Measurements from ENCODE around the gene SPESP1. TPM values are rescaled to one million over a fixed set of nuclear protein-coding genes. Genes with fewer than 3 reads are reported as not detected.

The SPESP1 gene
- total and polyA plus RNA-seq, 2 of the 8 experiments (the other 6 are each of a cell fraction or from before 2014, with no cell fraction given), result not detected

DNA sequence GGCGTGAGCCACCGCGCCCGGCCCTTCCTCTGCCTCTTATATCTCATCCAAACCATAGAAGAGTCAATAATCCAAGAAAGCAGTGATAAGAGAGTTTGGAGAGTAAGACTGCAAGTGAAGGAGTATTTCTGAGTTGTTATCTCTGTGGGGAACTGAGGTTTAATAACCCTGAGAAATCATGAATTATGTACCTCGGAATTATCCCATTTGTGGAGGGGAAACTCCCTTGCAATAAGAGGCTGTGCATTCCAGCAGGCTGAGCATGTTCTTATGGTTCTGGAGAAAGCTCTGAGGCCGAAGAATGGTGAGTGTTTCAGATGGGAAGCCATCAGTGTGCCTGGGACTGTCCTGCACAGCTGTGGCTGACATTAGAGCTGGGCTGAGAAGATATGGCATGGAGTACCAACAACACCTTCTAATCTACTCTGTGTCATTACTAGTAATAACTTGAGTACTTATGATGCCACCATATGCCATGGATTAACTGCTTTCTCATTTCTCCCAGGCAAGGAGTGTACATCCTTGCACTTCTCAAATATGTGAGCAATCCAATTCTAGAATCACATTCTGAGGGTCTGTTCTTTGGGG is 52.7 kb downstream of the SPESP1 start:
- no peak overlapping the region for H2BK120ac ChIP-seq (replicated peaks; ENCODE audit: low read depth, low read length)
- CTCF ChIA-PET (ENCODE audit: partially characterized antibody), result no interaction called here
- FAIRE-seq (no peak), DNase-seq (ENCODE audit: low read depth in 1 of 2, low spot score in 2 of 2) (no peak)
- TF ChIP-seq CBX5 (IDR thresholded peaks at IDR 0.05; ENCODE audit: low read depth, low read length) (no peak), NRF1 (IDR thresholded peaks at IDR 0.05; ENCODE audit: low read depth, low read length) (no peak)
- TF ChIP-seq, protein P1, sequence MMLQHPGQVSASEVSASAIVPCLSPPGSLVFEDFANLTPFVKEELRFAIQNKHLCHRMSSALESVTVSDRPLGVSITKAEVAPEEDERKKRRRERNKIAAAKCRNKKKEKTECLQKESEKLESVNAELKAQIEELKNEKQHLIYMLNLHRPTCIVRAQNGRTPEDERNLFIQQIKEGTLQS (IDR thresholded peaks at IDR 0.05; ENCODE audit: insufficient read depth, low read depth, low read length), result no peak
- no peak overlapping the region for H2AFZ ChIP-seq (ENCODE audit: low read length)
- no peak overlapping the region for H2BK20ac ChIP-seq (ENCODE audit: low read length)
- H4K5ac ChIP-seq (ENCODE audit: insufficient read length, low read depth, low read length), result no peak overlapping the region
- no peak overlapping the region for H2AK5ac ChIP-seq (ENCODE audit: low read depth, low read length)
- no peak overlapping the region for H3K14ac ChIP-seq (ENCODE audit: insufficient read length)
- H3K4ac ChIP-seq (replicated peaks; ENCODE audit: insufficient read length, low read depth, low read length), result no peak overlapping the region
- no peak overlapping the region for H2BK12ac ChIP-seq (ENCODE audit: low read depth, low read length)
- H3K27ac ChIP-seq (ENCODE audit: low read depth, low read length), result no peak overlapping the region
- H3K18ac ChIP-seq (ENCODE audit: extremely low read depth, low read length), result no peak overlapping the region
- H3K56ac ChIP-seq (replicated peaks; ENCODE audit: insufficient read length, low read depth, low read length), result no peak overlapping the region
- no peaks in the 10 kb centered on the region for H3K36me3 ChIP-seq (ENCODE audit: control insufficient read depth in 2 of 4, insufficient read depth in 4 of 4, low read length in 3 of 4)
- no peak overlapping the region for H3K9ac ChIP-seq (replicated peaks in 1 of 4; ENCODE audit: extremely low read depth in 1 of 4, low read depth in 3 of 4, low read length in 3 of 4)
- no peaks in the 10 kb centered on the region for H3K23me2 ChIP-seq (ENCODE audit: low read depth, low read length)
- H3K27me3 ChIP-seq (replicated peaks in 1 of 4; ENCODE audit: control insufficient read depth in 3 of 4, extremely low read depth in 1 of 4, insufficient read depth in 3 of 4, low read length in 3 of 4), result no peaks in the 10 kb centered on the region
- H3K4me1 ChIP-seq (replicated peaks in 1 of 4; ENCODE audit: control insufficient read depth in 3 of 4, insufficient read depth in 4 of 4, low read length in 3 of 4), result no peaks in the 10 kb centered on the region
- no peak overlapping the region for H3K4me2 ChIP-seq (ENCODE audit: insufficient read depth in 1 of 2, low read depth in 2 of 2, low read length in 2 of 2)
- H3K9me3 ChIP-seq (ENCODE audit: insufficient read depth in 2 of 2, low read depth in 1 of 2, low read length in 1 of 2), result peaks cover 2 to 5% of the 10 kb centered on the region in 2 experiments; a peak in 1 of 4 replicates
- no peak overlapping the region for H3K4me3 ChIP-seq (ENCODE audit: extremely low read depth in 1 of 4, insufficient read depth in 2 of 4, low read depth in 3 of 4, low read length in 4 of 4)
- no peak overlapping the region for H2BK5ac ChIP-seq (ENCODE audit: low read depth, low read length)
- WGBS, 2 experiments (ENCODE audit: extremely low coverage in 1 of 2, insufficient coverage in 1 of 2, insufficient read length in 1 of 2, insufficient replicate concordance in 2 of 2, low coverage in 1 of 2, low lambda C conversion rate in 2 of 2, missing lambda C conversion rate in 1 of 2), result 94% methylated on average over 3 of the region's 6 CpGs; no CpG with 5 or more reads in 1 of the 2 experiments
- no peaks in the 10 kb centered on the region for H4K20me1 ChIP-seq (replicated peaks in 1 of 2; ENCODE audit: control insufficient read depth in 1 of 2, insufficient read depth in 2 of 2, low read length in 2 of 2)
- no peak overlapping the region for H4K8ac ChIP-seq (ENCODE audit: extremely low read depth, insufficient read depth, low read length)
- POLR2A ChIA-PET (ENCODE audit: partially characterized antibody), result no interaction called here
- H3K79me1 ChIP-seq (ENCODE audit: low read depth, low read length), result no peaks in the 10 kb centered on the region
- H2BK15ac ChIP-seq (ENCODE audit: low read length), result no peak overlapping the region
- H3K79me2 ChIP-seq (ENCODE audit: control insufficient read depth in 1 of 2, insufficient read depth in 2 of 2, low read length in 2 of 2), result no peaks in the 10 kb centered on the region
- H4K91ac ChIP-seq (replicated peaks; ENCODE audit: insufficient read length, low read length), result no peak overlapping the region
- no peak overlapping the region for H3K23ac ChIP-seq (ENCODE audit: insufficient read length)
